Measurements from ENCODE around the gene GPR143. TPM values are rescaled to one million over a fixed set of nuclear protein-coding genes. Genes with fewer than 3 reads are reported as not detected.

The GPR143 gene
- total and polyA plus RNA-seq, 12 donors: 0.27 to 2.2 (median 1.3) TPM

- intact Hi-C loops (cut with DNase I): no loop called here
- no peaks in the 10 kb centered on the region for H3K9me3 ChIP-seq (replicated peaks in 1 of 3)
- no peaks in the 10 kb centered on the region for H3K4me1 ChIP-seq (replicated peaks in 1 of 2)
- no peak for TF ChIP-seq CTCF (IDR thresholded peaks at IDR 0.05)
- TF ChIP-seq POLR2A (IDR thresholded peaks at IDR 0.05): no peak
- WGBS, 4 donors: 66 to 79% (median 76%) methylated on average over 5 of the region's 5 CpGs; no CpG with 5 or more reads in 1 of the 4 donors
- H3K27me3 ChIP-seq: no peaks in the 10 kb centered on the region
- no peak overlapping the region for H3K27ac ChIP-seq
- no peaks in the 10 kb centered on the region for H3K36me3 ChIP-seq (replicated peaks in 1 of 2)
- H3K4me3 ChIP-seq: no peak overlapping the region
- DNase-seq: no peak
Observed at GRCh38 chrX:9804444-9804843, 38.8 kb upstream of the GPR143 start.

DNA sequence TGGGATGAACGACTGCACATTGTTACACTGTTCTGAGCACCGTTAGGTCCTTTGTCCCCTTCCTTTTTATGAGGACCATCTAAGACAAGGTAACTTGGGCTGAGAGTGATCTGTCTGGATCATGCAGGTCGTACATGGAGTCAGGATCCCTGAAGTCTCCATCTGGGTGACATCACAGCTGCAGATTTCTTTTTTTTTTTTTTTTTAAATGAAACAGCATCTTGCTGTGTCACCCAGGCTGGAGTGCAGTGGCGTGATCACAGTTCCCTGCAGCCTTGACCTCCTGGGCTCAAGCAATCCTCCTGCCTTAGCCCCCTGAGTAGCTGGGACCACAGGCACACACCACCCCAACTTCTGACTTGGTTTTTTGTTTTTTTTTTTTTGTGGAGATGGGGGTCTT, 37.1 kb upstream of the GPR143 start:
- WGBS, 4 donors: 69 to 80% (median 75%) methylated on average over 4 of the region's 4 CpGs
- TF ChIP-seq CTCF (IDR thresholded peaks at IDR 0.05): no peak
- no peak for TF ChIP-seq POLR2A (IDR thresholded peaks at IDR 0.05)
- DNase-seq: no peak
- H3K27ac ChIP-seq: no peak overlapping the region
- intact Hi-C loops (cut with DNase I): no loop called here
- H3K4me1 ChIP-seq (replicated peaks in 1 of 2): no peaks in the 10 kb centered on the region
- no peak overlapping the region for H3K4me3 ChIP-seq
- H3K9me3 ChIP-seq (replicated peaks in 1 of 3): no peaks in the 10 kb centered on the region
- H3K27me3 ChIP-seq: no peaks in the 10 kb centered on the region
- no peaks in the 10 kb centered on the region for H3K36me3 ChIP-seq (replicated peaks in 1 of 2)

DNA sequence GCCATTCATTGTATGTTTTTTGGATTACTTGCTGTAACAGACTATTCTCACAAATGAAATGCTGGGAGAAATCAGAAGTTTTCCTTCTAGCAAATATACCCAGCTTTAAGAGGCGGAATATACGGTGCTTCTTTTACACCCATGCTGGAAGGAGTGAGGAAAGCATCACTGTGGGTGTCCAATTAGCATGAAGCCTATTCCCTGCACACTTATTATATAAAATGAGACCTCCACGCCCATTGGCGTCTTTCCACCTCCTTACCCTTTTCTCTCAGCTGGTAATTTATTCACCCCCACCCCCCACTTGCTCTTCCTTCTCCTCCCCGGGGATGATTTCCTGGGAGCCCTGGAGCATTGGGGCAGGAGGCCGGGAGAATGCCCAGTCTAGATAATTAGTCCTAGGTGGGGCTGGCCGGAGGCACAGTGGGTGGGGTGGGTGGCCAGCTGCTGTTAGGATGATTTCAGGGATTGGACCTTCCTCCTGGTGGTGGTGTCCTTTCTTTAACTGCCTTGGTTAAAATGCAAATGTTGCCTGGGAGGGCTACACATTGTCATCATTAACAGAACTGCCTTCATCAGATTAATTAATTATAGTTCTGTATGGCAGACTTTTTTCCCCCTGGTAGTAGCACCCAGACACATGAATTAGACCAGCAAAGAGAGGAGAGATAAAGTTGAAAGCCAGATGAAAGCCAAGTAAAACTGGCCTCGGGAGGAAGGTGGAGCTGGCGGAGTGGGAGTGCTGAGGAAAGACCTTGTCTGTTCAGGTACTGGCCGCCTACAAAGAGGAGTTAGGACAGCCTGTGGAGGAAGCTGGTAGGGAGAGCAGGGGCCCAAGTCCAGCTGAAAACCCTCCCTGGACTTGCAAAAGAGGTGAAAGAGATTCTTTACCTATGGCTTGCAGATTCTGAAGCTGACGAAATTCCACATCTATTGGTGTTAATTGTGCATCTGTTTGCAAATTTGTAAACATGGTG, 32.0 kb upstream of the GPR143 start:
- Histone ChIP-seq H3K4me3 (no peak overlapping the region), H3K27ac (no peak overlapping the region), H3K36me3 (replicated peaks in 1 of 2) (no peaks in the 10 kb centered on the region), H3K9me3 (replicated peaks in 1 of 3) (no peaks in the 10 kb centered on the region), H3K27me3 (no peaks in the 10 kb centered on the region), H3K4me1 (replicated peaks in 1 of 2) (no peaks in the 10 kb centered on the region)
- no peak for DNase-seq
- intact Hi-C loops (cut with DNase I): no loop called here
- 68 to 75% (median 71%) methylated on average over 9 to 11 of the region's 11 CpGs for WGBS, 4 donors
- TF ChIP-seq CTCF (IDR thresholded peaks at IDR 0.05): no peak
- TF ChIP-seq POLR2A (IDR thresholded peaks at IDR 0.05): no peak

DNA sequence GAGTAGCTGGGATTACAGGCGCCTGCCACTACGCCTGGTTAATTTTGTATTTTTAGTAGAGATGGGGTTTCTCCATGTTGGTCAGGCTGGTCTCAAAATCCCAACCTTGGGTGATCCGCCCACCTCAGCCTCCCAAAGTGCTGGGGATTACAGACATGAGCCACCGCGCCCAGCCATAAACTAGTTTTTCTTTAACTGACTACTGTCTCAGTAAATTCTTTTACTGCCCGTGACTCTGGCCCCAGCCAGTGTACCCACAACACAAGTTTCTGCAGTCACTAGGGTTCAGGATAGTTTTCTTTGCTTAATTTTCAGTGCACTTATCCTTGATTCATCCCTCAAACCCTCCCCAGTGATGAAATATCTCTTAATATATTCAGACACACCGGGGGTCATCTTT, 28.8 kb upstream of the GPR143 start:
- DNase-seq: no peak
- no peaks in the 10 kb centered on the region for H3K4me1 ChIP-seq (replicated peaks in 1 of 2)
- intact Hi-C loops (cut with DNase I): no loop called here
- TF ChIP-seq CTCF (IDR thresholded peaks at IDR 0.05) (no peak), POLR2A (IDR thresholded peaks at IDR 0.05) (no peak)
- H3K4me3 ChIP-seq: no peak overlapping the region
- no peak overlapping the region for H3K27ac ChIP-seq
- no peaks in the 10 kb centered on the region for H3K9me3 ChIP-seq (replicated peaks in 1 of 3)
- WGBS, 4 donors: 87 to 96% (median 94%) methylated on average over 6 to 7 of the region's 7 CpGs
- H3K27me3 ChIP-seq: no peaks in the 10 kb centered on the region
- no peaks in the 10 kb centered on the region for H3K36me3 ChIP-seq (replicated peaks in 1 of 2)

Measured in adrenal gland (tissue), 12 donors.